ENCODE results near the gene ZSCAN20. TPM values are rescaled to one million over a fixed set of nuclear protein-coding genes. Genes with fewer than 3 reads are reported as not detected.

Gene ZSCAN20
- polyA plus RNA-seq, 1 donor: 2.4 TPM

- no peak for DNase-seq (ENCODE audit: low read depth)
Measured at GRCh38 chr1:33535334-33535733, 62.9 kb downstream of the ZSCAN20 start.

- DNase-seq (ENCODE audit: low read depth): no peak
Measured at GRCh38 chr1:33537885-33538284, 65.4 kb downstream of the ZSCAN20 start.

- no peak for DNase-seq (ENCODE audit: low read depth)
Measured at GRCh38 chr1:33541966-33542365, 69.5 kb downstream of the ZSCAN20 start.

Other genes with a start within 250 kb of the ZSCAN20 start
- gene ZNF362, start 216.2 kb upstream of the ZSCAN20 start, polyA plus RNA-seq (ENCODE audit: insufficient read length): 33.6 TPM
- gene A3GALT2, start 151.5 kb upstream of the ZSCAN20 start, polyA plus RNA-seq (ENCODE audit: insufficient read length): not detected
- 67.8 TPM for gene PHC2, start 41.5 kb upstream of the ZSCAN20 start, polyA plus RNA-seq (ENCODE audit: insufficient read length)

Data from forelimb muscle (tissue), 1 donor.